ENCODE measurements around the gene CERS6.

CERS6 gene

GRCh38 chr2:168577885-168578284 is 121.8 kb downstream of the CERS6 start:
- TF ChIP-seq MAX (IDR thresholded peaks at IDR 0.05; ENCODE audit: low read depth, low read length) = no peak
- TF ChIP-seq MYC (IDR thresholded peaks at IDR 0.05; ENCODE audit: low read depth, low read length) = no peak
- TF ChIP-seq CTCF (IDR thresholded peaks at IDR 0.05; ENCODE audit: low read depth, low read length) = no peak
- no peak for TF ChIP-seq POLR2A (IDR thresholded peaks at IDR 0.05; ENCODE audit: extremely low read depth, insufficient read length)
- no peak overlapping the region for H3K4me3 ChIP-seq (ENCODE audit: low read depth, low read length)
- DNase-seq (ENCODE audit: low read depth) = no peak

GRCh38 chr2:168583064-168583709 is 127.1 kb downstream of the CERS6 start:
- TF ChIP-seq MYC (IDR thresholded peaks at IDR 0.05; ENCODE audit: low read depth, low read length) (no peak), POLR2A (IDR thresholded peaks at IDR 0.05; ENCODE audit: extremely low read depth, insufficient read length) (no peak), CTCF (IDR thresholded peaks at IDR 0.05; ENCODE audit: low read depth, low read length) (no peak), MAX (IDR thresholded peaks at IDR 0.05; ENCODE audit: low read depth, low read length) (no peak)
- no peak overlapping the region for H3K4me3 ChIP-seq (ENCODE audit: low read depth, low read length)
- no peak for DNase-seq (ENCODE audit: low read depth)

GRCh38 chr2:168583710-168584521 is 127.8 kb downstream of the CERS6 start:
- DNase-seq (ENCODE audit: low read depth) = no peak

GRCh38 chr2:168584911-168585310 is 128.8 kb downstream of the CERS6 start:
- TF ChIP-seq POLR2A (IDR thresholded peaks at IDR 0.05; ENCODE audit: extremely low read depth, insufficient read length) = no peak
- no peak for TF ChIP-seq MAX (IDR thresholded peaks at IDR 0.05; ENCODE audit: low read depth, low read length)
- no peak for TF ChIP-seq MYC (IDR thresholded peaks at IDR 0.05; ENCODE audit: low read depth, low read length)
- TF ChIP-seq CTCF (IDR thresholded peaks at IDR 0.05; ENCODE audit: low read depth, low read length) = no peak
- no peak for DNase-seq (ENCODE audit: low read depth)
- no peak overlapping the region for H3K4me3 ChIP-seq (ENCODE audit: low read depth, low read length)

More at GRCh38 chr2:168583710-168584521, 127.8 kb downstream of the CERS6 start:
- no peak overlapping the region for H3K4me3 ChIP-seq (ENCODE audit: low read depth, low read length)
- TF ChIP-seq MYC (IDR thresholded peaks at IDR 0.05; ENCODE audit: low read depth, low read length) (no peak), POLR2A (IDR thresholded peaks at IDR 0.05; ENCODE audit: extremely low read depth, insufficient read length) (no peak), CTCF (IDR thresholded peaks at IDR 0.05; ENCODE audit: low read depth, low read length) (no peak), MAX (IDR thresholded peaks at IDR 0.05; ENCODE audit: low read depth, low read length) (no peak)

GRCh38 chr2:168585700-168586099 is 129.6 kb downstream of the CERS6 start:
- DNase-seq (ENCODE audit: low read depth) = peak; percentile 63
- TF ChIP-seq MAX (IDR thresholded peaks at IDR 0.05; ENCODE audit: low read depth, low read length) (no peak), MYC (IDR thresholded peaks at IDR 0.05; ENCODE audit: low read depth, low read length) (no peak), POLR2A (IDR thresholded peaks at IDR 0.05; ENCODE audit: extremely low read depth, insufficient read length) (no peak), CTCF (IDR thresholded peaks at IDR 0.05; ENCODE audit: low read depth, low read length) (no peak)
- H3K4me3 ChIP-seq (ENCODE audit: low read depth, low read length) = no peak overlapping the region
